ENCODE data around the gene SMARCC1.

GRCh38 chr3:47601281-47601680 lies 180.4 kb downstream of the SMARCC1 start:
- TF ChIP-seq CTCF (IDR thresholded peaks at IDR 0.05; ENCODE audit: insufficient read depth, low read depth, low read length) = no peak
- TF ChIP-seq EZH2 (IDR thresholded peaks at IDR 0.05; ENCODE audit: insufficient read depth, low read length) = no peak
